ENCODE data around the gene FBXW4.

DNA sequence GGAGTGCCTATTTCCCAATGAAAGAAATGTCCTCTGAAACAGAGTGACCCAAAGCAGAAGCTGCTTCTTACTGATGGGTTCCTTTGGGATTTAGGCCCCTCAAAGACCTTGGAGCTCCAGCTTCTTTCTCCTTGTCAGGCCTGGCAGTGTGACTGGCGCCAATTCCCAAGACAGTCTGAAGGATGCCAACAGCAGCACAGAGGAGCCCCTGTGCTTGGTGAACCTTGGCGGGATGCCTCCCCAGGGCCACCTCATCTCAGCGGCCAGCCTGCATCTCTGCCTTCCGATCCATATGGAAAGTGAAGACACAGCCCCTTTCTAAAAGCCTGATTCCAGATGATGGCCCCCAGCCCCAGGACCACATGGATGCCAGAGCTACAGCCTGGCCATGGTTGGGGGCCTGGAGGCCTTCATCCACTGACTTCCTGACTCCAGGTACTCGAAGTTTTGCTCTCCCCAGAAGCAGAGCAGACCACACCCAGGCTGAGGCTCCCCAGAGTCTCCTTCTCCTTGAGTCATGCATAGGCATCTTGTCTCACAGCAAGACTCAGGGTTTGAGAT, 45.4 kb downstream of the FBXW4 start:
- TF ChIP-seq, protein P1, sequence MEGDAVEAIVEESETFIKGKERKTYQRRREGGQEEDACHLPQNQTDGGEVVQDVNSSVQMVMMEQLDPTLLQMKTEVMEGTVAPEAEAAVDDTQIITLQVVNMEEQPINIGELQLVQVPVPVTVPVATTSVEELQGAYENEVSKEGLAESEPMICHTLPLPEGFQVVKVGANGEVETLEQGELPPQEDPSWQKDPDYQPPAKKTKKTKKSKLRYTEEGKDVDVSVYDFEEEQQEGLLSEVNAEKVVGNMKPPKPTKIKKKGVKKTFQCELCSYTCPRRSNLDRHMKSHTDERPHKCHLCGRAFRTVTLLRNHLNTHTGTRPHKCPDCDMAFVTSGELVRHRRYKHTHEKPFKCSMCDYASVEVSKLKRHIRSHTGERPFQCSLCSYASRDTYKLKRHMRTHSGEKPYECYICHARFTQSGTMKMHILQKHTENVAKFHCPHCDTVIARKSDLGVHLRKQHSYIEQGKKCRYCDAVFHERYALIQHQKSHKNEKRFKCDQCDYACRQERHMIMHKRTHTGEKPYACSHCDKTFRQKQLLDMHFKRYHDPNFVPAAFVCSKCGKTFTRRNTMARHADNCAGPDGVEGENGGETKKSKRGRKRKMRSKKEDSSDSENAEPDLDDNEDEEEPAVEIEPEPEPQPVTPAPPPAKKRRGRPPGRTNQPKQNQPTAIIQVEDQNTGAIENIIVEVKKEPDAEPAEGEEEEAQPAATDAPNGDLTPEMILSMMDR (conservative IDR thresholded peaks at IDR 0.05), result no peak
- TF ChIP-seq EZH2 (IDR thresholded peaks at IDR 0.05; ENCODE audit: low read depth), result no peak
